CD4-positive, alpha-beta T cell treated with Interleukin-2 at 100 ng/mL for 4 hours (primary cell): ENCODE results near the gene PPP1CA.
"Not testable (repeated sequence)": the region's sequence is repeated elsewhere in the genome, so short reads cannot be mapped to it uniquely, and the experiment has no call there.

Experiments used
- DNase-seq: peaks from one replicate; pipeline ENCODE4 v3.0.0-alpha.2; 2020; ENCODE audit warnings: low spot score

Gene PPP1CA

GRCh38 chr11:67402192-67402839, 658 bp upstream of the PPP1CA start:
- not testable (repeated sequence) for DNase-seq

- no peak for DNase-seq
Measured at GRCh38 chr11:67400942-67401494, 640 bp downstream of the PPP1CA start.

GRCh38 chr11:67400251-67400941, 1.3 kb downstream of the PPP1CA start:
- no peak for DNase-seq

- DNase-seq = no peak
Measured at GRCh38 chr11:67398661-67399563, 2.7 kb downstream of the PPP1CA start.

GRCh38 chr11:67397986-67398660, 3.5 kb downstream of the PPP1CA start:
- no peak for DNase-seq

- no peak for DNase-seq
Measured at GRCh38 chr11:67397536-67397935, 4.1 kb downstream of the PPP1CA start.

GRCh38 chr11:67396587-67397389, 4.9 kb downstream of the PPP1CA start:
- no peak for DNase-seq

- no peak for DNase-seq
Measured at GRCh38 chr11:67396259-67396581, 5.4 kb downstream of the PPP1CA start.

- no peak for DNase-seq
Measured at GRCh38 chr11:67395555-67396258, 6.0 kb downstream of the PPP1CA start.

GRCh38 chr11:67393990-67394389, 7.7 kb downstream of the PPP1CA start:
- no peak for DNase-seq

GRCh38 chr11:67393437-67393836, 8.2 kb downstream of the PPP1CA start:
- no peak for DNase-seq

- DNase-seq = no peak
Measured at GRCh38 chr11:67392183-67392715, 9.4 kb downstream of the PPP1CA start.

- peak; percentile 90 for DNase-seq
Measured at GRCh38 chr11:67391304-67392182, 10.1 kb downstream of the PPP1CA start, which contains the start of gene RAD9A. RAD9A (plus strand) TSS chr11:67391986; CDS start chr11:67392045, 59 bp downstream.

- DNase-seq = no peak
Measured at GRCh38 chr11:67390947-67391303, 10.7 kb downstream of the PPP1CA start.

GRCh38 chr11:67389477-67389876, 12.2 kb downstream of the PPP1CA start:
- peak; percentile 62 for DNase-seq

- DNase-seq = no peak
Measured at GRCh38 chr11:67387518-67387917, 14.1 kb downstream of the PPP1CA start.

GRCh38 chr11:67387069-67387468, 14.6 kb downstream of the PPP1CA start:
- no peak for DNase-seq

- no peak for DNase-seq
Measured at GRCh38 chr11:67384851-67385366, 16.7 kb downstream of the PPP1CA start.
